Astrocyte (in vitro differentiated cells and primary cell): Measurements from ENCODE around the gene DNAJC19. TPM values are rescaled to one million over a fixed set of nuclear protein-coding genes. Genes with fewer than 3 reads are reported as not detected.

Experiments used
- DNase-seq: peaks from one replicate; pipeline ENCODE4 v3.0.0-alpha.2; 2010; ENCODE audit warnings: low read depth
- FAIRE-seq: peaks from 2 replicates; lab custom pipeline; 2011; peaks lifted over from hg19 to GRCh38; lab: Jason Lieb, UNC
- H2AFZ ChIP-seq: 2 replicates; pipeline ENCODE4 v1.6.0; 2012; ENCODE audit warnings: low read depth, low read length, inconsistent platforms
- H3K27ac ChIP-seq: 2 replicates; pipeline ENCODE4 v1.5.1; 2011; ENCODE audit warnings: low read depth, low read length, inconsistent platforms
- H3K27me3 ChIP-seq: 2 replicates; pipeline ENCODE4 v1.6.0; 2011; ENCODE audit warnings: low read length, inconsistent platforms; ENCODE audit not compliant: insufficient read depth
- H3K36me3 ChIP-seq: 2 replicates; pipeline ENCODE4 v1.5.1; 2011; ENCODE audit warnings: low read length, inconsistent platforms; ENCODE audit not compliant: insufficient read depth
- H3K4me1 ChIP-seq: 2 replicates; pipeline ENCODE4 v1.5.1; 2011; ENCODE audit warnings: low read length, inconsistent platforms; ENCODE audit not compliant: insufficient read depth
- H3K4me2 ChIP-seq: 2 replicates; pipeline ENCODE4 v1.6.0; 2012; ENCODE audit warnings: low read length, inconsistent platforms
- H3K4me3 ChIP-seq: 2 replicates; pipeline ENCODE4 v1.5.1; 2011; ENCODE audit warnings: low read depth, mild to moderate bottlenecking, low read length, inconsistent platforms; ENCODE audit not compliant: insufficient read depth
- H3K79me2 ChIP-seq: 2 replicates; pipeline ENCODE4 v1.6.0; 2012; ENCODE audit warnings: mild to moderate bottlenecking, low read length, inconsistent platforms; ENCODE audit not compliant: insufficient read depth
- H3K9ac ChIP-seq: 2 replicates; pipeline ENCODE4 v1.6.0; 2012; ENCODE audit warnings: mild to moderate bottlenecking, low read length, inconsistent platforms
- H3K9me3 ChIP-seq: 2 replicates; pipeline ENCODE4 v1.5.1; 2012; ENCODE audit warnings: low read depth, mild to moderate bottlenecking, low read length, inconsistent platforms; ENCODE audit not compliant: insufficient read depth
- H4K20me1 ChIP-seq: 2 replicates; pipeline ENCODE4 v1.6.0; 2012; ENCODE audit warnings: low read length, inconsistent platforms; ENCODE audit not compliant: insufficient read depth
- H3K27ac Mint-ChIP-seq: one replicate; pipeline ENCODE4 v1.8.0; 2021; ENCODE audit warnings: mild to moderate bottlenecking, mixed read lengths; ENCODE audit not compliant: unreplicated experiment
- H3K27me3 Mint-ChIP-seq: one replicate; pipeline ENCODE4 v1.8.0; 2021; ENCODE audit warnings: low read depth, mixed read lengths; ENCODE audit not compliant: unreplicated experiment
- H3K36me3 Mint-ChIP-seq: one replicate; pipeline ENCODE4 v1.8.0; 2021; ENCODE audit warnings: low read depth, mixed read lengths; ENCODE audit not compliant: unreplicated experiment
- H3K4me1 Mint-ChIP-seq: one replicate; pipeline ENCODE4 v1.8.0; 2021; ENCODE audit warnings: low read depth, mixed read lengths; ENCODE audit not compliant: unreplicated experiment
- H3K4me3 Mint-ChIP-seq: one replicate; pipeline ENCODE4 v1.8.0; 2021; ENCODE audit warnings: mild to moderate bottlenecking, moderate library complexity, mixed read lengths; ENCODE audit not compliant: unreplicated experiment
- H3K9me3 Mint-ChIP-seq: one replicate; pipeline ENCODE4 v1.8.0; 2021; ENCODE audit warnings: mild to moderate bottlenecking, mixed read lengths; ENCODE audit not compliant: unreplicated experiment
- CTCF ChIP-seq: IDR thresholded peaks from 2 replicates; pipeline ENCODE4 v1.5.1; 2011; ENCODE audit warnings: low read depth, mild to moderate bottlenecking, inconsistent platforms, low read length, moderate library complexity; ENCODE audit not compliant: insufficient read depth
- EZH2 ChIP-seq: IDR thresholded peaks from 2 replicates; pipeline ENCODE4 v1.6.1; 2012; ENCODE audit warnings: mild to moderate bottlenecking, low read length, inconsistent platforms; ENCODE audit not compliant: insufficient read depth
- total RNA-seq: library from RNA; stranded (reverse); gene quantifications from 2 replicates; pipeline ENCODE4 v1.2.1, GENCODE V29; 2021

DNAJC19 gene
- total RNA-seq, 1 donor from 2014 or later = 46.7 TPM

GRCh38 chr3:180977498-180977897 lies 12.0 kb downstream of the DNAJC19 start:
- Histone ChIP-seq H4K20me1 (peaks cover 6% of the 10 kb centered on the region), H3K4me3 (no peak overlapping the region), H3K36me3 (peaks cover 9% of the 10 kb centered on the region), H3K27me3 (no peaks in the 10 kb centered on the region), H3K79me2 (no peaks in the 10 kb centered on the region), H2AFZ (no peak overlapping the region), H3K9me3 (no peaks in the 10 kb centered on the region), H3K4me2 (no peak overlapping the region), H3K27ac (no peak overlapping the region), H3K9ac (no peak overlapping the region), H3K4me1 (no peaks in the 10 kb centered on the region)
- H3K4me3 Mint-ChIP-seq = no peak overlapping the region
- TF ChIP-seq EZH2 (no peak), CTCF (no peak)
- peaks cover 2% of the 10 kb centered on the region for H3K36me3 Mint-ChIP-seq
- FAIRE-seq (no peak), DNase-seq (no peak)
- H3K4me1 Mint-ChIP-seq = peaks cover 7% of the 10 kb centered on the region
- H3K27ac Mint-ChIP-seq = no peak overlapping the region
- no peaks in the 10 kb centered on the region for H3K9me3 Mint-ChIP-seq
- no peaks in the 10 kb centered on the region for H3K27me3 Mint-ChIP-seq

- Histone ChIP-seq H3K27me3 (no peaks in the 10 kb centered on the region), H4K20me1 (peaks cover 6% of the 10 kb centered on the region), H3K4me1 (no peaks in the 10 kb centered on the region), H3K4me2 (no peak overlapping the region), H2AFZ (no peak overlapping the region), H3K79me2 (peaks cover 4% of the 10 kb centered on the region), H3K9ac (no peak overlapping the region), H3K9me3 (no peaks in the 10 kb centered on the region), H3K27ac (no peak overlapping the region), H3K4me3 (no peak overlapping the region), H3K36me3 (peaks cover 16% of the 10 kb centered on the region)
- TF ChIP-seq CTCF = no peak
- TF ChIP-seq EZH2 = no peak
- H3K9me3 Mint-ChIP-seq = no peaks in the 10 kb centered on the region
- no peak overlapping the region for H3K4me3 Mint-ChIP-seq
- FAIRE-seq (no peak), DNase-seq (no peak)
- no peak overlapping the region for H3K27ac Mint-ChIP-seq
- H3K4me1 Mint-ChIP-seq = no peaks in the 10 kb centered on the region
- H3K27me3 Mint-ChIP-seq = no peaks in the 10 kb centered on the region
- H3K36me3 Mint-ChIP-seq = peaks cover 2% of the 10 kb centered on the region
These were observed 15.2 kb downstream of the DNAJC19 start for GRCh38 chr3:180974286-180974685.

- no peak overlapping the region for H3K4me2 ChIP-seq
- no peak for TF ChIP-seq EZH2
- no peak for TF ChIP-seq CTCF
- H3K9me3 ChIP-seq = no peaks in the 10 kb centered on the region
- Mint-ChIP-seq H3K27ac (no peak overlapping the region), H3K4me1 (no peaks in the 10 kb centered on the region), H3K4me3 (no peak overlapping the region), H3K27me3 (no peaks in the 10 kb centered on the region), H3K9me3 (no peaks in the 10 kb centered on the region), H3K36me3 (peaks cover 2% of the 10 kb centered on the region)
- DNase-seq = no peak
- no peak overlapping the region for H3K4me3 ChIP-seq
- no peak overlapping the region for H3K9ac ChIP-seq
- H3K27me3 ChIP-seq = no peaks in the 10 kb centered on the region
- no peak for FAIRE-seq
- peaks cover 4% of the 10 kb centered on the region for H3K79me2 ChIP-seq
- no peak overlapping the region for H2AFZ ChIP-seq
- H3K36me3 ChIP-seq = peaks cover 23% of the 10 kb centered on the region
- peaks cover 6% of the 10 kb centered on the region for H4K20me1 ChIP-seq
- H3K27ac ChIP-seq = no peak overlapping the region
- no peaks in the 10 kb centered on the region for H3K4me1 ChIP-seq
These were observed 16.0 kb downstream of the DNAJC19 start for GRCh38 chr3:180973543-180973942.
